ENCODE measurements around the gene DNMT3L. TPM values are rescaled to one million over a fixed set of nuclear protein-coding genes. Genes with fewer than 3 reads are reported as not detected.
"Not testable (repeated sequence)": the region's sequence is repeated elsewhere in the genome, so short reads cannot be mapped to it uniquely, and the experiment has no call there.

The DNMT3L gene
- total and polyA plus RNA-seq, 12 donors = not detected

DNA sequence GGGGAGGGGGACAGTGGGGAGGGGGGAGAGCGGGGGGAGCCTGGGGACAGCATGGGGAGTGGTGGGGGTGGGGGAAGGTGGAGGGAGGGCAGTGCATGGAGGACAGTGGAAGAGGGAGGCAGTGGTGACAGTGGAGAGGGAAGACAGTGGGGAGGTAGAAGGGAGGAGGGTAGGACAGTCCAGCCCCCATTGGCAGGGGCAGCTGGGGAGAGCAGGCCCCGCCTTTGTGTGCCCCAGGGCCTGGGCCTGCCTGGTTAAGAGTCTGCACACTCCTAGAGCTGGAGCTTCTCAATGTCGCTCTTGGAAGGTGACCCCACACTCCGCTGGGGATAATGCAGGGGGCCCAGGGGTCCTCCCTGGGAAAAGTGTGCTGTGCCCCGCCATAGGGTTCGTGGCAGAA, 36.1 kb downstream of the DNMT3L start:
- WGBS, 4 donors = no CpG with 5 or more reads among the region's 6 CpGs
- H3K4me1 ChIP-seq (replicated peaks in 1 of 2); H3K27ac ChIP-seq; H3K36me3 ChIP-seq (replicated peaks in 1 of 2); DNase-seq; intact Hi-C loops (cut with DNase I); H3K9me3 ChIP-seq (replicated peaks in 1 of 3); H3K27me3 ChIP-seq; H3K4me3 ChIP-seq: not testable (repeated sequence)

DNA sequence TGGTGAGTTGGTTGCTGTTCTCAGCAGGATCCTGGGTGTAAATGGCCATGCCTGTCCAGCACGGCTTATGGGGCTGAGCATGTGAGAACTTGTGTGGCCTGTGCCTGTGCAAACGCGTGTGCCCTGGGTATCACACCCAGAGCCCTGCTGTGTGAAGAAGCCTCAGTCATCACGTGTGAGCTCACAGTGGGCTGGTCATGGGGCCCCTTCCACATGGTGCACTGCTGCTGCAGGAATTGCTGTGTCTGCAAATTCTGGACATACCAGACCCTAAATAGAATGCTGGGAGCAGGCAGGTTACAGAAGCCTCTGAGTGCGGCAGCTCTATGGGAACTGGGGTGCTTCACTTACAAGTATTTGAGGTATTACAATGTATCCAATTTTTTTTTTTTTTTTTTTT, 38.4 kb downstream of the DNMT3L start:
- H3K27me3 ChIP-seq; DNase-seq; intact Hi-C loops (cut with DNase I); H3K4me3 ChIP-seq; H3K27ac ChIP-seq; H3K4me1 ChIP-seq (replicated peaks in 1 of 2); H3K36me3 ChIP-seq (replicated peaks in 1 of 2); H3K9me3 ChIP-seq (replicated peaks in 1 of 3): not testable (repeated sequence)
- WGBS, 4 donors = no CpG with 5 or more reads among the region's 5 CpGs

DNA sequence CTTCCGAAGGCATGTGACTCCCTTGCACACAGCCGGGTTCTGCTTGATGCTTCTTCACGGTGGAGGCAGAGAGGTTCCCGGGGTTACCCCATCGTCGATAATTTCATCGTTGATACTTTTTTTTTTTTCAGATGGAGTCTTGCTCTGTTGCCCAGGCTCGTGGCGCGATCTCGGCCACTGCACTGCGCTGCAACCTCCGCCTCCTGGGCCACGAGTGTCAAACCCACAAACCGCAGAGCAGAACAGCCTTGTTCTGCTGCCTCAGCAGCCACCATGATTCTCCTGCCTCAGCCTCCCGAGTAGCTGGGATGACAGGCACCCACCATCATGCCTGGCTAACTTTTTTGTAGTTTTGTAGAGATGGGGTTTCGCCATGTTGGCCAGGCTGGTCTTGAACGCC, 41.0 kb downstream of the DNMT3L start:
- intact Hi-C loops (cut with DNase I); H3K9me3 ChIP-seq (replicated peaks in 1 of 3); H3K4me1 ChIP-seq (replicated peaks in 1 of 2); DNase-seq; H3K27me3 ChIP-seq; H3K4me3 ChIP-seq; H3K36me3 ChIP-seq (replicated peaks in 1 of 2); H3K27ac ChIP-seq: not testable (repeated sequence)
- no CpG with 5 or more reads among the region's 18 CpGs for WGBS, 4 donors

DNA sequence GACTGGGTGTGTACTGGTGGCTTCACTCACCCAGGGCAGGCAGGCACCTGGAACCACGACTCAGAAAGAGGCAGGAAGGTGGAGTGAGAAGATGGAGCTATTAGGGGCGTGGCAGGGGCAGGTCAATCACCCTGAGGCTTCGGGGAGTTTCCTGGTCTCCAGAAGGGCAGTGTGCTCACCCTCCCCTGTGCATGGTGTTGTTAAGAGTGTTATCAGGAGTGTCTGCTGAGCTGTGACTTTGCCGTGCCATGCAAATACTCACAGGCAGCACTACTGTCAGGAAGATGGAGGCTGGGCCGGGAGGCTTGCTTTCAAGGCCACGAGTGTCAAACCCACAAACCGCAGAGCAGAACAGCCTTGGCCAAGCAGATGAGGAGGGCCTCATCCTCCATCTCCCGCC, 43.2 kb downstream of the DNMT3L start:
- WGBS, 4 donors = no CpG with 5 or more reads among the region's 8 CpGs

DNA sequence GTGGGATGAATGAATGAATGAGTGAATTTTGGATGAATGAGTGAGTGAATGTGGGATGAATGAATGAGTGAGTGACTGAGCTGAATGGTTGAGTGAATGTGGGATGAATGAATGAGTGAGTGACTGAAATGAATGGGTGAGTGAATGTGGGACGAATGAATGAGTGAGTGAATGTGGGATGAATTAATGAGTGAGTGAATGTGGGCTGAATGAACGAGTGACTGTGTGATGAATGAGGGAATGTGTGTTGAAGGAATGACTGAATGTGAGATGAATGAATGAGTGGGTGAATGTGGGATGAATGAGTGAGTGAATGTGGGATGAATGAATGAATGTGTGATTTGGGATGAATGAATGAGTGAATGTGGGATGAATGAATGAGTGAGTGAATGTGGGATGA, 49.7 kb downstream of the DNMT3L start:
- H3K36me3 ChIP-seq (replicated peaks in 1 of 2); H3K4me3 ChIP-seq; H3K27me3 ChIP-seq; H3K27ac ChIP-seq; DNase-seq; H3K4me1 ChIP-seq (replicated peaks in 1 of 2); intact Hi-C loops (cut with DNase I); H3K9me3 ChIP-seq (replicated peaks in 1 of 3): not testable (repeated sequence)
- 83 to 100% methylated on average over 2 of the region's 2 CpGs; no CpG with 5 or more reads in 2 of the 4 donors for WGBS, 4 donors

More for the DNA sequence above, 43.2 kb downstream of the DNMT3L start:
- H3K4me1 ChIP-seq (replicated peaks in 1 of 2); H3K27ac ChIP-seq; H3K36me3 ChIP-seq (replicated peaks in 1 of 2); H3K27me3 ChIP-seq; DNase-seq; H3K4me3 ChIP-seq; H3K9me3 ChIP-seq (replicated peaks in 1 of 3); intact Hi-C loops (cut with DNase I): not testable (repeated sequence)

DNA sequence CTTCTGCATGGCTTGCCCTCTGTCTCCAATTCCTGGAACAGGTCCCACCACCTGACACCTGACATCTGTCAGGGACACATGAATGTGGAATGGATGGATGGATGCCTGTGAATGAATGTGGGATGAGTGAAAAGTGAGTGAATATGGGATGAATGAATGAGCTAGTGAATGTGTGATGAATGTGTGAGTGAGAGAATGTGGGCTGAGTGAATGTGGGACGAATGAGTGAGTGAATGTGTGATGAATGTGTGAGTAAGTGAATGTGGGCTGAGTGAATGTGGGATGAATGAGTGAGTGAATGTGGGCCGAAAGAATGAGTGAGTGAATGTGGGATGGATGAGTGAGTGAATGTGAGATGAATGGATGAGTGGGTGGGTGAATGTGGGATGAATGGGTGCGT, 50.1 kb downstream of the DNMT3L start:
- 91 to 100% methylated on average over 1 to 2 of the region's 3 CpGs; no CpG with 5 or more reads in 2 of the 4 donors for WGBS, 4 donors
- H3K4me3 ChIP-seq; H3K9me3 ChIP-seq (replicated peaks in 1 of 3); H3K27me3 ChIP-seq; H3K4me1 ChIP-seq (replicated peaks in 1 of 2); H3K36me3 ChIP-seq (replicated peaks in 1 of 2); intact Hi-C loops (cut with DNase I); DNase-seq; H3K27ac ChIP-seq: not testable (repeated sequence)

DNA sequence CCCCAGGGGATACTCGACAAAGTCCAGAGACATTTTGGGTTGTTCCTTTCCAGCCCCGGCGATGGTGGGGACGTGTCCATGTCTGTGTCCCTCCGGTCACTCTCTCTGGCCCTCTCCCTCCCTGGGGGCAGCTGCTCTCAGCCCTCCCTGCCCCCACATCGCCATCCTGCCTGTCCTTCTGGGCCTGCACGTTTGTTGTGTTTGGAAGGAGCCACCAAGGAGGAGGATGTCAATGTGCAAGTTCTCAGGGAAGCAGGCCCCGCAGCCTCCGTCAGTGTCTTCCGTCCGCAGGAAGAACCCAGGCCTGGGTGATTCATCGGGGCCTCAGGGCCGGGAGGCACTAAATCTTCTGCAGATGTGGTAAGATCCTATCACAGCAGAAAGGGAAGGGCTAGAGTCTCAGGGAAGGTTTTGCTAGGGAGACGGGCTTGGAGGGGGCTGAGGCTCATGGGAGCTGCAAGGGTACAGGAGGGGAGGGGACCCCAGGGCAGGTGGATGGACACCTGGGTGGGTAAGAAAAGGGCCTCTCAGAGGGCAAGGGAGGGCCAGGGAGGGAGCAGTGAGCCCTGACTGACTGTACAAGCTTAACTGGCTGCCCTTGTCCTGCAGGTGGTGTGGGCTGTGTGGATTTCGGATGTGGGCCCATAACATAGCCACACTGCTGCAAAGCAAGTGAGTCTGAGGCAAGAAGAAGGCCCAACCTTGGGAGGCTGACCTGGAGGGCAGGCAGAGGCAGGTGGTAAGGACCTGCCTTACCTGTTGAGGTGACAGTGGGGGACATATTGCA, 53.6 kb downstream of the DNMT3L start:
- H3K4me1 ChIP-seq (replicated peaks in 1 of 2); H3K9me3 ChIP-seq (replicated peaks in 1 of 3); H3K4me3 ChIP-seq; intact Hi-C loops (cut with DNase I); H3K36me3 ChIP-seq (replicated peaks in 1 of 2); H3K27me3 ChIP-seq: not testable (repeated sequence)
- WGBS, 4 donors = 24 to 35% methylated on average over 8 to 9 of the region's 15 CpGs; no CpG with 5 or more reads in 2 of the 4 donors
- DNase-seq = peak in 6 of 7 donors; percentile 16 to 51 (median 42)
- peak overlapping the region in 2 of 5 donors; percentile 69 to 80 for H3K27ac ChIP-seq

DNA sequence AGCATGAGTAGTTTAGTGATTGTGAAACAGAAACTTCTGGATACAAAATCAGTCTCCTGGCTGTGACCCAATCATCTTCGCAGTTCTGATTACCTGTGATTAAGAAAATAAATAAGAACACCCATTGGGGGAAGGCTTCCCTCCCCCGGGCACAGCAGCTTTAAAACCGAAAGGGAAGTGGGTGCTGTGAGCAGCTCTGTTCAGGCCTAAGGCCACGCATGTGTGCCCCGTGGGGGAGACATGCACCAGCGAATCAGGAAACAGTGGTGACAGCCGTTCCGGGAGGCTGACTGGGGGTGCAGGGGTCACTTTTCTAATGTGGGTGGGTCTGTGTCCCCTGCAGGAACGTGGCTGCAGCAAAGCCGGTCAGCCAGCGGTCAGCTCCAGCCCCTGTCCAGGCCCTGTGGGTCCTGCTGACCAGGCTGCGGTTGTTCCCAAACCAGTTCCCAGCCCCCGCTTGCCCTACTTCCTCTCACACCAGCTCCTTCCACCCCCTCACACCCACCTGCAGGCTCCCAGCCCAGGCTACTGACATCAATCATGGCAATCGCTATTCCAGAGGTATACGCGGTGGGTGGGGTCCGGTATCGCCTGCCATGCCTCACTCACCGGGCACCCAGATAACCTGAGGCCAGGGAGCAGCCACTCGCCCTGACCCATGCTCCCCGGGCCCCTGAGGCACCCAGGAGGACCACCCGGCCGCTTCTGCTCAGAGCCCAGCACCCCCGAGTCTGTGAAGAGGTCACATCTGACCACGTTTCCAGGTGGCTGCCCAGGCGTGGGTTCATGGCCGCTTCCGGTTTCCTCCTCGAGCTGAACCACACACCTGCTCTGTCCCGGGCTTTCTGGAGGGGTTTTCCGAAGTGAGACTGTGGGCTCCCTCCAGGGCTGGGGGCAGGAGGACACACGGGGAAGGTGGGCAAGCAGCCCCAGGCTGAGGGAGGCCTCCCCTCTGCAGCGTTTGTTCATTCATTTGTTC, 54.7 kb downstream of the DNMT3L start:
- H3K4me3 ChIP-seq; H3K27me3 ChIP-seq; H3K36me3 ChIP-seq (replicated peaks in 1 of 2); DNase-seq; H3K9me3 ChIP-seq (replicated peaks in 1 of 3); H3K4me1 ChIP-seq (replicated peaks in 1 of 2); intact Hi-C loops (cut with DNase I); H3K27ac ChIP-seq: not testable (repeated sequence)
- WGBS, 4 donors = no CpG with 5 or more reads among the region's 33 CpGs

DNA sequence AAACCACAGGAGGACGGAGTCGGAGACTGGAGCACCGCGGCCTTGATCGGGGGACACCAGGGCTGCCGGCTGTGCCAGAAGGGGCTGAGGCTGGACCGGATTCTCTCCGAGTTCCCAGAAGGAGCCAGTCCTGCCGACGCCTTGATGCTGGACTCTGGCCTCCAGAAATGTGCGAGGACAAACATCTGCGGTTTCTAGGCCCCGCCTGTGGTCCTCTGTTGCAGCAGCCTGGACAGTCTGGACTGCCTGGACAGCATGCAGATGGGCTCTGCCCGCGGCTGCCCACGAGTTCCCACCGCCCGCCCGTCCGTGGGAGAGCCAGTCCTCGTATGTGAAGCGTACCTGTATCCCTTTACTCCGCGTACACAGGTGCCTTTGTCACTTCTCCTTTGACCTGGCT, 55.5 kb downstream of the DNMT3L start:
- H3K4me3 ChIP-seq; intact Hi-C loops (cut with DNase I); H3K9me3 ChIP-seq (replicated peaks in 1 of 3); H3K27ac ChIP-seq; H3K36me3 ChIP-seq (replicated peaks in 1 of 2); DNase-seq; H3K27me3 ChIP-seq; H3K4me1 ChIP-seq (replicated peaks in 1 of 2): not testable (repeated sequence)
- no CpG with 5 or more reads among the region's 24 CpGs for WGBS, 4 donors

DNA sequence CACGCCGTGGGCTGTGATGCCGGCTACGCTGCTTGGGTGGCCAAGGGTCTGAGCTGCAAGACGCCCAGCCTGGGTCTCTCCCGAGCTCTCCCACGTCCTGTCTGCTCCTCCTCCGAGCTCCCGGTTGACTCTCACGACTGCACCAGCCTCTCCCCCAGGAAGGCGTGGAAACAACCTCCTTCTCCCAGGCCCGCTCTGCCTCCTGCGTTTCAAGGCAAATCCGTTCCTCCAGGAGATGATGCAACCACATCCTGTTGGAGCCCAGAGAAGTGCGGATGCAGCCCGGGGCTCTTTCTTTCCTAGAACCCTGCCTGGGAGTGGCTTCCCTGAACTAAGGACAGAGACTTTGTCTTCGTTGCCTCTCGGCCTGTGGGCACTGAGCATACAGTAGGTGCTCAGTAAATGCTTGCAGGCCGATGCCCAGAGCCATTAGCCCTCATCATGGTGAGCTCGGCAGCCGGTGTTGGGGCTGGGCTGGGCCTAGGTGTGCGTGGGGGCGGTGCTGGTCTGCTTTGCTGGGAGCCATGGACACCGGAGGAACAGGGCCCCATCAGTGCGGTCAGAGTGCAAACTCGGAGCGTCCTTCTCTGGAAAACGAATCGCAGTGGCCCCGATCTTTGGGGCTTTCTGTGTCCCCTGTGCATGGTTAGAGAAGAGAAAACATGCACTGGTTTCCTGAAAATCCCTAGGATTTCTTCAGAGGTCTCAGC, 59.0 kb downstream of the DNMT3L start:
- DNase-seq; H3K4me3 ChIP-seq; intact Hi-C loops (cut with DNase I); H3K27ac ChIP-seq; H3K27me3 ChIP-seq; H3K9me3 ChIP-seq (replicated peaks in 1 of 3); H3K4me1 ChIP-seq (replicated peaks in 1 of 2); H3K36me3 ChIP-seq (replicated peaks in 1 of 2): not testable (repeated sequence)
- WGBS, 4 donors = no CpG with 5 or more reads among the region's 30 CpGs
